HCT116 (cell line): Measurements from ENCODE around the gene INHBE. TPM values are rescaled to one million over a fixed set of nuclear protein-coding genes. Genes with fewer than 3 reads are reported as not detected.
A peak's percentile ranks its signal among the peaks of the same experiment; 100 is the strongest.

Source experiments
- ATAC-seq: fragments of 200-7000 bp; cut with Tn5 transposase; 2 replicates; pipeline ENCODE4 v1.9.1; 2020; ENCODE audit warnings: mild to moderate bottlenecking, moderate library complexity
- BruUV-seq: library from RNA; stranded (reverse); fragments of 400-500 nt; replicated peaks from 2 replicates; lab custom pipeline; 2021; lab: Mats Ljungman, UMichigan
- CTCF ChIA-PET: fragments of 300-600 bp; sonication (Branson Sonifier 250); formaldehyde crosslinking; loops from one replicate; lab custom pipeline; 2021; ENCODE audit warnings: antibody characterized with exemption; lab: Charles Lee
- POLR2A ChIA-PET: fragments of 300-600, 350-600 bp; sonication (Branson Sonifier 250); formaldehyde crosslinking; loops from one replicate; lab custom pipeline; 2021; ENCODE audit warnings: antibody characterized with exemption; lab: Charles Lee
- RAD21 ChIA-PET, 2 experiments: fragments of 300-600 bp; sonication (Branson Sonifier 250); formaldehyde crosslinking; loops; one replicate each; lab custom pipeline; 2023; ENCODE audit warnings: low total read pairs in 2 of 2; ENCODE audit not compliant: uncharacterized antibody in 2 of 2, unreplicated experiment in 2 of 2, low non-redundant PET in 1 of 2; lab: Charles Lee
- DNase-seq: peaks from one replicate; pipeline ENCODE4 v3.0.0-alpha.2; 2010; ENCODE audit warnings: low read depth, low spot score
- H2AFZ ChIP-seq: fragments of 200-600 bp; shearing (Covaris generic), sonication (generic); 2 replicates; pipeline ENCODE4 v1.6.1; 2017; ENCODE audit warnings: low read depth, mixed run types, mixed read lengths, antibody characterized with exemption, low read length; ENCODE audit not compliant: poor library complexity, severe bottlenecking
- H3K27ac ChIP-seq: 2 replicates; pipeline ENCODE4 v1.5.1; 2012; ENCODE audit warnings: low read depth, low read length
- H3K27me3 ChIP-seq: fragments of 200-600 bp; sonication (generic); 2 replicates; pipeline ENCODE4 v1.6.1; 2016; ENCODE audit warnings: mixed run types, low read length, mixed read lengths; ENCODE audit not compliant: insufficient read depth
- H3K36me3 ChIP-seq, 2 experiments: fragments of 200-500 bp in 1 of 2; fragments of 200-600 bp in 1 of 2; sonication (Bioruptor generic) in 1 of 2; sonication (generic) in 1 of 2; 2 replicates each; pipeline versions ENCODE4 v1.5.1 to v1.6.1; 2014 to 2016; ENCODE audit warnings: low read length in 2 of 2, inconsistent platforms in 1 of 2, mixed read lengths in 1 of 2, mixed run types in 1 of 2; ENCODE audit not compliant: insufficient read depth in 2 of 2, control insufficient read depth in 1 of 2
- H3K4me1 ChIP-seq, 2 experiments: fragments of 200-600 bp in 1 of 2; sonication (generic) in 1 of 2; 2 replicates each; pipeline versions ENCODE4 v1.5.1 to v1.6.1; 2012 to 2017; ENCODE audit warnings: low read length in 2 of 2, inconsistent platforms in 1 of 2, mild to moderate bottlenecking in 1 of 2, mixed read lengths in 1 of 2, mixed run types in 1 of 2, moderate library complexity in 1 of 2; ENCODE audit not compliant: insufficient read depth in 2 of 2, control insufficient read depth in 1 of 2
- H3K4me2 ChIP-seq: fragments of 200-600 bp; sonication (generic); 2 replicates; pipeline ENCODE4 v1.6.1; 2017; ENCODE audit warnings: mixed run types, low read length, mixed read lengths
- H3K4me3 ChIP-seq, 2 experiments: fragments of 200-600 bp in 1 of 2; sonication (generic) in 1 of 2; replicated peaks in 1 of 2; 2 replicates each; pipeline ENCODE4 v1.5.1; 2011 to 2016; ENCODE audit warnings: low read length in 2 of 2, control low read depth in 1 of 2, low read depth in 1 of 2, mild to moderate bottlenecking in 1 of 2, mixed read lengths in 1 of 2, mixed run types in 1 of 2
- H3K79me2 ChIP-seq: fragments of 200-600 bp; sonication (generic); 2 replicates; pipeline ENCODE4 v1.6.1; 2017; ENCODE audit warnings: mild to moderate bottlenecking, mixed run types, low read length, moderate library complexity, mixed read lengths; ENCODE audit not compliant: insufficient read depth
- H3K9ac ChIP-seq: fragments of 200-600 bp; sonication (generic); 2 replicates; pipeline ENCODE4 v1.6.1; 2016; ENCODE audit warnings: low read length, mixed read lengths
- H3K9me2 ChIP-seq: fragments of 200-600 bp; sonication (generic), shearing (Covaris generic); 2 replicates; pipeline ENCODE4 v1.6.1; 2017; ENCODE audit warnings: mixed run types, mild to moderate bottlenecking, moderate library complexity; ENCODE audit not compliant: insufficient read depth
- H3K9me3 ChIP-seq, 2 experiments: fragments of 200-500 bp in 1 of 2; fragments of 200-600 bp in 1 of 2; sonication (Bioruptor generic) in 1 of 2; sonication (generic) in 1 of 2; 2 replicates each; pipeline ENCODE4 v1.6.1; 2014 to 2017; ENCODE audit warnings: low read length in 2 of 2, mixed read lengths in 2 of 2, inconsistent platforms in 1 of 2, low read depth in 1 of 2, mild to moderate bottlenecking in 1 of 2, mixed run types in 1 of 2, moderate library complexity in 1 of 2; ENCODE audit not compliant: control insufficient read depth in 1 of 2, insufficient read depth in 1 of 2
- H4K20me1 ChIP-seq: fragments of 200-600 bp; sonication (generic), shearing (Covaris generic); 2 replicates; pipeline ENCODE4 v1.6.1; 2017; ENCODE audit warnings: mixed run types, mild to moderate bottlenecking, moderate library complexity; ENCODE audit not compliant: insufficient read depth
- CBX3 ChIP-seq: IDR thresholded peaks from 2 replicates; pipeline ENCODE4 v1.6.1; 2012; ENCODE audit warnings: low read depth
- CTCF ChIP-seq, 3 experiments: fragments of 200-600 bp in 1 of 3; sonication (generic) in 1 of 3; IDR thresholded peaks in 2 of 3; conservative IDR thresholded peaks in 1 of 3; 2 replicates each; pipeline ENCODE4 v1.5.1; 2012 to 2017; ENCODE audit warnings: low read depth in 2 of 3, low read length in 2 of 3, antibody characterized with exemption in 1 of 3, borderline replicate concordance in 1 of 3, control low read depth in 1 of 3, mild to moderate bottlenecking in 1 of 3, mixed read lengths in 1 of 3, mixed run types in 1 of 3, moderate library complexity in 1 of 3; ENCODE audit not compliant: insufficient read depth in 1 of 3
- EGR1 ChIP-seq: IDR thresholded peaks from 2 replicates; pipeline ENCODE4 v1.6.1; 2012; ENCODE audit warnings: low read depth
- ELF1 ChIP-seq: IDR thresholded peaks from 2 replicates; pipeline ENCODE4 v1.6.1; 2012; ENCODE audit warnings: low read depth, borderline replicate concordance
- EZH2phosphoT487 ChIP-seq: fragments of 200-600 bp; IDR thresholded peaks from 2 replicates; pipeline ENCODE4 v1.6.1; 2018; ENCODE audit warnings: antibody characterized with exemption, borderline replicate concordance
- FOSL1 ChIP-seq: IDR thresholded peaks from 2 replicates; pipeline ENCODE4 v1.6.1; 2012; ENCODE audit warnings: low read depth
- JUND ChIP-seq: IDR thresholded peaks from 2 replicates; pipeline ENCODE4 v1.6.1; 2012
- MAX ChIP-seq: IDR thresholded peaks from 2 replicates; pipeline ENCODE4 v1.6.1; 2012
- POLR2AphosphoS5 ChIP-seq: IDR thresholded peaks from 2 replicates; pipeline ENCODE4 v1.6.1; 2011; ENCODE audit warnings: mild to moderate bottlenecking, low read depth, low read length, moderate library complexity
- RAD21 ChIP-seq: IDR thresholded peaks from 2 replicates; pipeline ENCODE4 v1.6.1; 2012; ENCODE audit warnings: low read depth, mild to moderate bottlenecking
- SIN3A ChIP-seq: IDR thresholded peaks from 2 replicates; pipeline ENCODE4 v1.6.1; 2012; ENCODE audit warnings: low read depth
- SRF ChIP-seq: IDR thresholded peaks from 2 replicates; pipeline ENCODE4 v1.6.1; 2012; ENCODE audit warnings: low read depth
- TCF7L2 ChIP-seq: IDR thresholded peaks from 2 replicates; pipeline ENCODE4 v1.7.0; 2011; ENCODE audit warnings: borderline replicate concordance, inconsistent platforms; ENCODE audit not compliant: insufficient read depth, insufficient read length; ENCODE audit errors: extremely low read depth
- YY1 ChIP-seq: IDR thresholded peaks from 2 replicates; pipeline ENCODE4 v1.6.1; 2011; ENCODE audit warnings: low read length, low read depth, moderate library complexity, mild to moderate bottlenecking; ENCODE audit not compliant: insufficient replicate concordance; ENCODE audit errors: extremely low read depth
- intact Hi-C: fragments of 100-400 bp; cut with micrococcal nuclease; formaldehyde crosslinking; loops from 2 replicates; pipeline ENCODE4 v1.10.0; 2022
- total RNA-seq: library from RNA; stranded (reverse); gene quantifications from one replicate; pipeline ENCODE4 v1.2.1, GENCODE V29; 2021; ENCODE audit not compliant: unreplicated experiment

INHBE gene
- total RNA-seq, 1 experiment from 2014 or later, result 0.89 TPM

- H3K9me2 ChIP-seq, result no peaks in the 10 kb centered on the region
Measured at GRCh38 chr12:57428965-57429364, 26.1 kb upstream of the INHBE start.

More at GRCh38 chr12:57428965-57429364, 26.1 kb upstream of the INHBE start:
- TF ChIP-seq YY1, result no peak
- no peak for TF ChIP-seq TCF7L2
- no peak for TF ChIP-seq EZH2phosphoT487
- TF ChIP-seq EGR1, result no peak
- TF ChIP-seq FOSL1, result no peak
- no peak for TF ChIP-seq ELF1
- TF ChIP-seq JUND, result no peak
- no peak for TF ChIP-seq CBX3
- no peak for TF ChIP-seq SIN3A
- no peak for TF ChIP-seq MAX
- no peak for TF ChIP-seq POLR2AphosphoS5
- TF ChIP-seq SRF, result no peak
- no peak for TF ChIP-seq RAD21
- no peak for TF ChIP-seq CTCF (IDR thresholded peaks at IDR 0.05 in 2 of 3, conservative IDR thresholded peaks at IDR 0.05 in 1 of 3; ENCODE audit: borderline replicate concordance in 1 of 3, insufficient read depth in 1 of 3, low read depth in 2 of 3, low read length in 2 of 3)
- Histone ChIP-seq H3K27ac (no peak overlapping the region), H4K20me1 (no peaks in the 10 kb centered on the region), H3K9ac (no peak overlapping the region), H3K9me3 (no peaks in the 10 kb centered on the region), H3K4me3 (no peak overlapping the region; a peak in 1 of 4 replicates), H3K79me2 (peaks cover 21% of the 10 kb centered on the region), H3K4me1 (peaks cover 4 to 19% of the 10 kb centered on the region in 2 experiments; a peak in 3 of 4 replicates), H3K27me3 (no peaks in the 10 kb centered on the region), H3K36me3 (no peaks in the 10 kb centered on the region), H3K4me2 (peak overlapping the region; percentile 89; the same call in 1 of the 2 replicates), H2AFZ (no peak overlapping the region)
- intact Hi-C loops, result no loop called here
- ChIA-PET RAD21 (interaction anchor here in 1 of 2 experiments (0.6 kb wide), 1 partner anchor 14 kb away, joined by 4 read pairs; no protein-coding TSS in a partner anchor), CTCF (no interaction called here), POLR2A (no interaction called here)
- no peak for ATAC-seq
- no peak for DNase-seq
- BruUV-seq, result no TSS peak
